ENCODE data around the gene GPR141. TPM values are rescaled to one million over a fixed set of nuclear protein-coding genes. Genes with fewer than 3 reads are reported as not detected.

GPR141 gene
- total and polyA plus RNA-seq, 2 donors (not counting 1 experiment from before 2014, with no cell fraction given): not detected

DNA sequence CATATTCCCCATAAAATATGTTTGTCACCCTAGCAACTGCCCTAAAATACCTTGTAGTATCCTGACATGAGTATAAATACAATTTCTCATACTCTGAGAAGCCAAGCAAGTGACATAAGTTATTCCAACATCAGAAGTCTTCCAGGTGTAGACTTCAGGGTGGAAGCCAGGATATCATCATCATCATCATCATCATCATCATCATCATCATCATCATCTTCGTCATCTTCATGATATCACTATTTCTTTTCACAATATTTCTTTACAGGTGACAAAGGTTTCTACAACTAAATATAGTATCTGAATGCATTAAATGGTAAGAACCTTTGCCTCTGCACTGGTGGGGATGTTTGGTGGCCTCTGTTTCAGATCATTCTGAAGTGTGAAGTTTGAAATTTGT, 10.0 kb upstream of the GPR141 start:
- Mint-ChIP-seq H3K9me3 (ENCODE audit: insufficient read depth) (no peaks in the 10 kb centered on the region), H3K4me3 (no peak overlapping the region), H3K4me1 (peaks cover 4% of the 10 kb centered on the region), H3K27ac (no peak overlapping the region), H3K27me3 (peaks cover 63% of the 10 kb centered on the region)
- intact Hi-C loops (cut with micrococcal nuclease): no loop called here
- Histone ChIP-seq H3K9ac (ENCODE audit: low read length) (no peak overlapping the region), H2AFZ (ENCODE audit: insufficient read depth, low read depth, low read length, poor library complexity, severe bottlenecking) (no peak overlapping the region), H3K4me2 (replicated peaks; ENCODE audit: low read depth, low read length, poor library complexity, severe bottlenecking) (no peak overlapping the region), H3K27ac (ENCODE audit: low read length in 2 of 2) (no peak overlapping the region), H3K4me3 (ENCODE audit: control extremely low read depth in 1 of 5, extremely low read depth in 1 of 5, insufficient read depth in 1 of 5, low read depth in 2 of 5, low read length in 4 of 5) (no peak overlapping the region), H3K79me2 (ENCODE audit: control insufficient read depth, insufficient read depth, low read length) (no peaks in the 10 kb centered on the region), H3K27me3 (replicated peaks in 1 of 4; ENCODE audit: control extremely low read depth in 1 of 4, control insufficient read depth in 3 of 4, insufficient read depth in 4 of 4, low read length in 3 of 4) (peaks cover 0 to 63% (median 17%) of the 10 kb centered on the region in 4 experiments), H3K36me3 (replicated peaks in 1 of 2; ENCODE audit: control extremely low read depth in 1 of 2, control insufficient read depth in 1 of 2, extremely low read depth in 1 of 2, insufficient read depth in 2 of 2, low read length in 1 of 2) (no peaks in the 10 kb centered on the region), H3K4me1 (ENCODE audit: control insufficient read depth in 2 of 2, insufficient read depth in 2 of 2, low read length in 2 of 2) (peaks cover 0 to 4% of the 10 kb centered on the region in 2 donors), H3K9me3 (ENCODE audit: control extremely low read depth in 1 of 3, control insufficient read depth in 2 of 3, insufficient read depth in 1 of 3, low read length in 2 of 3) (peaks cover 0 to 4% (median 0%) of the 10 kb centered on the region in 3 donors), H4K20me1 (ENCODE audit: control insufficient read depth, insufficient read depth, low read length, poor library complexity, severe bottlenecking) (no peaks in the 10 kb centered on the region)
- ChIA-PET CTCF (no interaction called here), POLR2A (no interaction called here)
- DNase-seq (no peak), ATAC-seq (ENCODE audit: low read depth) (no peak)
- TF ChIP-seq CTCF (IDR thresholded peaks at IDR 0.05): no peak
- TF ChIP-seq EZH2 (IDR thresholded peaks at IDR 0.05; ENCODE audit: borderline replicate concordance, insufficient read depth, low read depth, low read length, poor library complexity, severe bottlenecking): no peak
- WGBS (ENCODE audit: insufficient coverage): no CpG with 5 or more reads among the region's 1 CpG

- intact Hi-C loops (cut with micrococcal nuclease): no loop called here
- TF ChIP-seq CTCF (IDR thresholded peaks at IDR 0.05) (no peak), EZH2 (IDR thresholded peaks at IDR 0.05; ENCODE audit: borderline replicate concordance, insufficient read depth, low read depth, low read length, poor library complexity, severe bottlenecking) (no peak)
- H3K27me3 Mint-ChIP-seq: peaks cover 64% of the 10 kb centered on the region
- ChIA-PET POLR2A (no interaction called here), CTCF (no interaction called here)
- Histone ChIP-seq H3K79me2 (ENCODE audit: control insufficient read depth, insufficient read depth, low read length) (no peaks in the 10 kb centered on the region), H3K9ac (ENCODE audit: low read length) (no peak overlapping the region), H4K20me1 (ENCODE audit: control insufficient read depth, insufficient read depth, low read length, poor library complexity, severe bottlenecking) (no peaks in the 10 kb centered on the region), H3K27ac (ENCODE audit: low read length in 2 of 2) (no peak overlapping the region), H3K9me3 (ENCODE audit: control extremely low read depth in 1 of 3, control insufficient read depth in 2 of 3, insufficient read depth in 1 of 3, low read length in 2 of 3) (peaks cover 0 to 4% (median 0%) of the 10 kb centered on the region in 3 donors), H3K4me3 (ENCODE audit: control extremely low read depth in 1 of 5, extremely low read depth in 1 of 5, insufficient read depth in 1 of 5, low read depth in 2 of 5, low read length in 4 of 5) (no peak overlapping the region), H3K27me3 (replicated peaks in 1 of 4; ENCODE audit: control extremely low read depth in 1 of 4, control insufficient read depth in 3 of 4, insufficient read depth in 4 of 4, low read length in 3 of 4) (peaks cover 0 to 64% (median 17%) of the 10 kb centered on the region in 4 experiments), H3K4me1 (ENCODE audit: control insufficient read depth in 2 of 2, insufficient read depth in 2 of 2, low read length in 2 of 2) (peaks cover 0 to 4% of the 10 kb centered on the region in 2 donors), H3K4me2 (replicated peaks; ENCODE audit: low read depth, low read length, poor library complexity, severe bottlenecking) (no peak overlapping the region), H3K36me3 (replicated peaks in 1 of 2; ENCODE audit: control extremely low read depth in 1 of 2, control insufficient read depth in 1 of 2, extremely low read depth in 1 of 2, insufficient read depth in 2 of 2, low read length in 1 of 2) (no peaks in the 10 kb centered on the region), H2AFZ (ENCODE audit: insufficient read depth, low read depth, low read length, poor library complexity, severe bottlenecking) (no peak overlapping the region)
- H3K27ac Mint-ChIP-seq: no peak overlapping the region
- no peaks in the 10 kb centered on the region for H3K9me3 Mint-ChIP-seq (ENCODE audit: insufficient read depth)
- DNase-seq (no peak), ATAC-seq (ENCODE audit: low read depth) (no peak)
- WGBS (ENCODE audit: insufficient coverage): 0% methylated on average over 3 of the region's 5 CpGs
- no peak overlapping the region for H3K4me3 Mint-ChIP-seq
- H3K4me1 Mint-ChIP-seq: peaks cover 4% of the 10 kb centered on the region
These were observed 9.0 kb upstream of the GPR141 start for GRCh38 chr7:37674531-37674930.

Data from B cell (primary cell).